ENCODE data around the gene COL18A1. TPM values are rescaled to one million over a fixed set of nuclear protein-coding genes. Genes with fewer than 3 reads are reported as not detected.

Gene COL18A1
- polyA plus RNA-seq, 3 donors, result 0.80 to 4.1 (median 1.1) TPM

DNA sequence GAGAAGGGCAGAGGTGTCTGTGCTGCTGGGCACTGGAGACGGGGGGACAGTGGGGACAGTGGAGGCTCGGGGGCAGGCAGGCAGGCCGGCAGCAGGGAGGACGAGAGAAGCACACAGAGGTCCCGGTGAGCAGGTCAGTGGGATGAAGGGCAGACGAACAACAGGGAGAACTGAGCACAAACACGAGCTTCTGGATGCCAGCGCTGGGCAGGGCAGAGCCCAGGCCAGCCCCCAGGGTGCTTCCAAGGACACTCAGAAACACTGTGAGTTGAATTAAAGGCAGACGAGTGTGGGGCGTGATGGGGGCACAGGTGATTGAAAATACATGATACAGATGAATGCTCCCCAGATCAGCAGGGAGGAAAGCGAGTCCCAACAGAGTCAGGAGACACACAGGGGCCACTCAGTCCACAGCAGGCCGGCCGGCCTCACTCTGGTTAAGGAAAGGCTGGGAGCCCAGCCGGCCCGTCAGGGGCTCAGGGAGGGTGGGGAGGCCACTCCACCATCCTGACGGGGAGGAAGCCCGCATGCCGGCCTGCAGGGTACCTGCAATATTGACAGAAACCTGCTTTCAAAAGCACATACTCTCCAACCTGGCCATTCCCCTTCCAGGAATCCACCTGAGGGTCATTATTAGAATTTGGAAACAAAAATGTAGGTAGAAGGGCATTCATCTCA lies 123.2 kb downstream of the COL18A1 start:
- Histone ChIP-seq H3K79me2 (ENCODE audit: insufficient read depth, low read length) (peaks cover 15% of the 10 kb centered on the region), H3K4me1 (ENCODE audit: control insufficient read depth in 1 of 2, insufficient read depth in 2 of 2, low read length in 2 of 2) (peaks cover 15 to 16% of the 10 kb centered on the region in 2 donors), H3K27ac (ENCODE audit: low read depth in 1 of 2, low read length in 2 of 2) (no peak overlapping the region), H4K20me1 (ENCODE audit: insufficient read depth, low read length) (no peaks in the 10 kb centered on the region), H3K9ac (ENCODE audit: insufficient read depth, low read length, poor library complexity, severe bottlenecking) (no peak overlapping the region), H3K4me2 (replicated peaks; ENCODE audit: extremely low read depth, low read length, poor library complexity, severe bottlenecking) (no peak overlapping the region), H3K4me3 (replicated peaks in 1 of 3; ENCODE audit: low read depth in 2 of 3, low read length in 3 of 3) (no peak overlapping the region), H3K27me3 (ENCODE audit: control insufficient read depth in 2 of 2, insufficient read depth in 2 of 2, low read length in 2 of 2) (no peaks in the 10 kb centered on the region), H3K9me3 (replicated peaks in 1 of 2; ENCODE audit: control insufficient read depth in 1 of 2, insufficient read depth in 1 of 2, low read length in 2 of 2) (no peaks in the 10 kb centered on the region), H2AFZ (ENCODE audit: insufficient read depth, low read depth, low read length, poor library complexity, severe bottlenecking) (no peak overlapping the region), H3K36me3 (replicated peaks in 1 of 2; ENCODE audit: control insufficient read depth in 1 of 2, insufficient read depth in 2 of 2, low read length in 2 of 2) (peaks cover 74 to 81% of the 10 kb centered on the region in 2 donors)
- peaks cover 16% of the 10 kb centered on the region for H3K4me1 Mint-ChIP-seq
- H3K27ac Mint-ChIP-seq, result peak overlapping the region in 3 of 7 donors; percentile 46 to 63 (median 50)
- 96% methylated on average over 11 of the region's 18 CpGs for WGBS (ENCODE audit: insufficient coverage)
- no peak for TF ChIP-seq CTCF (IDR thresholded peaks at IDR 0.05)
- H3K4me3 Mint-ChIP-seq, result no peak overlapping the region
- peaks cover 42 to 50% of the 10 kb centered on the region in 2 donors for H3K36me3 Mint-ChIP-seq
- intact Hi-C loops (cut with micrococcal nuclease), result no loop called here
- peaks cover 0 to 6% (median under 1%) of the 10 kb centered on the region in 7 donors for H3K9me3 Mint-ChIP-seq
- no peak for DNase-seq
- no peaks in the 10 kb centered on the region for H3K27me3 Mint-ChIP-seq (ENCODE audit: low read depth in 3 of 3)

DNA sequence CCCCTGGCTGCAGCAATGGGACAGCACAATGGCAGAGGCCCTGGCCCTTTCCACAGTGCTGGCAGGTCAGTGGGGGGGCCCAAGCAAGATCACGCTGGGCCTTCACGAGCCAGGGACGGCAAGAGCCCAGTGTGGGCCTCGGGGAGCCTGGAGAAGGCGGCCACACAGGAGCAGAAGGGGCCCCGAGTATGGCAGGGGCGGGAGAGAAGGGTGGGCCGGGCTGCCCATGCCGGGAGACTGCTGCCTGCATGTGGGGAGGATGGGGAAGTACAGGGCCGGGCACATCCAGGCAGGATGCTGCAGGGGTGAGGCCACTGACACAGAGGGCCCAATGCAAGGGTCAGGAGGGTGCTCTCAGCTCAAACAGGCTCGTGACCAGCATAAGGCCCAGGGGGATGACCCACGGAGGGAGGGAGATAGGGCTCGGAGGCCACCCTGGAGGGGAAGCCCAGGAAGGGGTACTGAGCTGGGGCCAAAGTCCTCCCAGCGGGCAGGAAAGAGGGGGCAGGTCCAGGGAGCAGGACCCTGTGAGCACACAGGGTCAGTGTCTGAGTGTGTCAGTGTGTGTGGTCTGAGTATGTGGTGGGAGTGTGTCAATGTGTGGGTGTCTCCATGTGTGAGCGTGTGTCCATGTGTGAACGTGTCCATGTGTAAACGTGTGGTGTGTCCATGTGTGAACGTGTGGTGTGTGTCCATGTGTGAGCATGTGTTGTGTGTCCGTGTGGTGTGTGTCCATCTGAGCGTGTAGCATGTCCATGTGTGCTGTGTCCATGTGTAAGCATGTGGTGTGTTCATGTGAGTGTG lies 124.2 kb downstream of the COL18A1 start:
- H3K4me1 Mint-ChIP-seq, result peaks cover 23% of the 10 kb centered on the region
- Histone ChIP-seq H3K4me2 (replicated peaks; ENCODE audit: extremely low read depth, low read length, poor library complexity, severe bottlenecking) (no peak overlapping the region), H3K9ac (ENCODE audit: insufficient read depth, low read length, poor library complexity, severe bottlenecking) (no peak overlapping the region), H3K4me3 (replicated peaks in 1 of 3; ENCODE audit: low read depth in 2 of 3, low read length in 3 of 3) (no peak overlapping the region), H4K20me1 (ENCODE audit: insufficient read depth, low read length) (no peaks in the 10 kb centered on the region), H3K27me3 (ENCODE audit: control insufficient read depth in 2 of 2, insufficient read depth in 2 of 2, low read length in 2 of 2) (no peaks in the 10 kb centered on the region), H3K79me2 (ENCODE audit: insufficient read depth, low read length) (peaks cover 25% of the 10 kb centered on the region), H3K27ac (ENCODE audit: low read depth in 1 of 2, low read length in 2 of 2) (peak overlapping the region in 1 of 2 donors; percentile 5), H3K4me1 (ENCODE audit: control insufficient read depth in 1 of 2, insufficient read depth in 2 of 2, low read length in 2 of 2) (peaks cover 25 to 27% of the 10 kb centered on the region in 2 donors), H3K36me3 (replicated peaks in 1 of 2; ENCODE audit: control insufficient read depth in 1 of 2, insufficient read depth in 2 of 2, low read length in 2 of 2) (peaks cover 68 to 72% of the 10 kb centered on the region in 2 donors), H3K9me3 (replicated peaks in 1 of 2; ENCODE audit: control insufficient read depth in 1 of 2, insufficient read depth in 1 of 2, low read length in 2 of 2) (no peaks in the 10 kb centered on the region), H2AFZ (ENCODE audit: insufficient read depth, low read depth, low read length, poor library complexity, severe bottlenecking) (no peak overlapping the region)
- H3K36me3 Mint-ChIP-seq, result peaks cover 38 to 45% of the 10 kb centered on the region in 2 donors
- WGBS (ENCODE audit: insufficient coverage), result 86% methylated on average over 20 of the region's 20 CpGs
- no peak overlapping the region for H3K4me3 Mint-ChIP-seq
- no peak for DNase-seq
- no peak for TF ChIP-seq CTCF (IDR thresholded peaks at IDR 0.05)
- peak overlapping the region in 2 of 7 donors; percentile 42 to 77 for H3K27ac Mint-ChIP-seq
- H3K9me3 Mint-ChIP-seq, result peaks cover 0 to 6% (median 0%) of the 10 kb centered on the region in 7 donors
- no peaks in the 10 kb centered on the region for H3K27me3 Mint-ChIP-seq (ENCODE audit: low read depth in 3 of 3)
- intact Hi-C loops (cut with micrococcal nuclease), result no loop called here

All from CD14-positive monocyte (primary cell).